GM12878 (cell line): ENCODE measurements around the gene NFAT5. TPM values are rescaled to one million over a fixed set of nuclear protein-coding genes. Genes with fewer than 3 reads are reported as not detected.

Experiments used
- ATAC-seq: fragments of 200-7000 bp; cut with Tn5 transposase; 3 replicates; pipeline ENCODE4 v1.9.1; 2020; ENCODE audit warnings: mild to moderate bottlenecking, moderate library complexity
- BruUV-seq: library from RNA; stranded (reverse); fragments of 400-500 nt; replicated peaks from 2 replicates; lab custom pipeline; 2021; lab: Mats Ljungman, UMichigan
- CTCF ChIA-PET: fragments of 300-600 bp; sonication (Branson Sonifier 250); formaldehyde crosslinking; extraction: SDS; loops from one replicate; lab custom pipeline; 2021; ENCODE audit warnings: inconsistent platforms; lab: Yijun Ruan, JAX
- POLR2A ChIA-PET: fragments of 350-600 bp; formaldehyde crosslinking; extraction: SDS; loops from one replicate; lab custom pipeline; 2021; ENCODE audit warnings: inconsistent platforms; lab: Charles Lee
- RAD21 ChIA-PET: fragments of 300-600 bp; sonication (Branson Sonifier 250); formaldehyde crosslinking; loops from one replicate; lab custom pipeline; 2023; ENCODE audit warnings: antibody characterized with exemption; ENCODE audit not compliant: unreplicated experiment; lab: Charles Lee
- SMC1A ChIA-PET: fragments of 300-600 bp; sonication (Branson Sonifier 250); formaldehyde crosslinking; loops from one replicate; lab custom pipeline; 2023; ENCODE audit not compliant: unreplicated experiment, uncharacterized antibody; lab: Charles Lee
- DNase-seq: peaks from one replicate; pipeline ENCODE4 v3.0.0-alpha.2; 2011; ENCODE audit warnings: low read depth, low spot score
- FAIRE-seq: peaks from 3 replicates; lab custom pipeline; 2011; peaks lifted over from hg19 to GRCh38; lab: Jason Lieb, UNC
- H2AFZ ChIP-seq: 2 replicates; pipeline ENCODE4 v1.6.0; 2011; ENCODE audit warnings: low read depth, low read length, control low read depth; ENCODE audit not compliant: control insufficient read depth
- H3K27ac ChIP-seq: 2 replicates; pipeline ENCODE4 v1.5.1; 2011; ENCODE audit warnings: control low read depth; ENCODE audit not compliant: control insufficient read depth, insufficient read depth
- H3K27me3 ChIP-seq, 2 experiments: replicated peaks in 1 of 2; 2 replicates each; pipeline versions ENCODE4 v1.6.0 to v1.6.1; 2011; ENCODE audit warnings: low read length in 1 of 2; ENCODE audit not compliant: control insufficient read depth in 2 of 2, insufficient read depth in 2 of 2
- H3K36me3 ChIP-seq, 2 experiments: 2 replicates each; pipeline ENCODE4 v1.5.1; 2011; ENCODE audit warnings: low read length in 1 of 2; ENCODE audit not compliant: control insufficient read depth in 2 of 2, insufficient read depth in 2 of 2
- H3K4me1 ChIP-seq: 2 replicates; pipeline ENCODE4 v1.6.1; 2011; ENCODE audit warnings: mild to moderate bottlenecking, low read length, moderate library complexity, mixed read lengths; ENCODE audit not compliant: control insufficient read depth, insufficient read depth
- H3K4me2 ChIP-seq: 2 replicates; pipeline ENCODE4 v1.6.0; 2011; ENCODE audit warnings: control low read depth; ENCODE audit not compliant: control insufficient read depth, insufficient read depth
- H3K4me3 ChIP-seq: fragments of 200-600 bp; sonication (generic); 2 replicates; pipeline ENCODE4 v1.5.1; 2016
- H3K79me2 ChIP-seq: 2 replicates; pipeline ENCODE4 v1.6.0; 2011; ENCODE audit warnings: low read length; ENCODE audit not compliant: control insufficient read depth, insufficient read depth
- H3K9ac ChIP-seq: 2 replicates; pipeline ENCODE4 v1.8.0; 2011; ENCODE audit warnings: low read length, control low read depth, mixed read lengths; ENCODE audit not compliant: control insufficient read depth, insufficient read depth
- H3K9me3 ChIP-seq: replicated peaks from 3 replicates; pipeline ENCODE4 v1.5.1; 2011; ENCODE audit warnings: mild to moderate bottlenecking, low read length; ENCODE audit not compliant: control insufficient read depth, insufficient read depth
- H4K20me1 ChIP-seq: 2 replicates; pipeline ENCODE4 v1.6.0; 2011; ENCODE audit not compliant: control insufficient read depth, insufficient read depth
- ASH2L ChIP-seq: fragments of 300-600, 200-600 bp; sonication (generic); IDR thresholded peaks from 2 replicates; pipeline ENCODE4 v1.6.1; 2017; ENCODE audit warnings: low read depth, mild to moderate bottlenecking, borderline replicate concordance
- CBX3 ChIP-seq: fragments of 200-600 bp; sonication (generic); IDR thresholded peaks from 2 replicates; pipeline ENCODE4 v1.6.1; 2016; ENCODE audit warnings: low read depth, borderline replicate concordance
- CHD4 ChIP-seq: fragments of 200-600 bp; sonication (generic); IDR thresholded peaks from 2 replicates; pipeline ENCODE4 v1.6.1; 2016; ENCODE audit warnings: mild to moderate bottlenecking
- DPF2 ChIP-seq: fragments of 450-650 bp; IDR thresholded peaks from 2 replicates; pipeline ENCODE4 v1.6.1; 2017; ENCODE audit warnings: mild to moderate bottlenecking
- FOXM1 ChIP-seq: IDR thresholded peaks from 2 replicates; pipeline ENCODE4 v1.6.1; 2012; ENCODE audit warnings: low read depth, mild to moderate bottlenecking, inconsistent platforms, low read length, moderate library complexity
- HDAC2 ChIP-seq: fragments of 200-600 bp; sonication (generic); IDR thresholded peaks from 2 replicates; pipeline ENCODE4 v1.6.1; 2017
- HDAC6 ChIP-seq: fragments of 200-600 bp; sonication (generic); IDR thresholded peaks from one replicate; pipeline ENCODE4 v1.8.0; 2017; ENCODE audit warnings: antibody characterized with exemption; ENCODE audit not compliant: unreplicated experiment
- JUND ChIP-seq: IDR thresholded peaks from 2 replicates; pipeline ENCODE4 v1.6.1; 2012; ENCODE audit warnings: low read depth, mild to moderate bottlenecking, low read length, improper control_type of control experiment, moderate library complexity
- KLF5 ChIP-seq: fragments of 450-650 bp; IDR thresholded peaks from 2 replicates; pipeline ENCODE4 v1.6.1; 2014; ENCODE audit warnings: mild to moderate bottlenecking; ENCODE audit not compliant: partially characterized antibody
- NFYB ChIP-seq: IDR thresholded peaks from 2 replicates; pipeline ENCODE4 v1.6.1; 2011; ENCODE audit warnings: low read depth, mild to moderate bottlenecking, low read length, improper control_type of control experiment, moderate library complexity; ENCODE audit not compliant: insufficient read depth
- RCOR1 ChIP-seq: conservative IDR thresholded peaks from 2 replicates; pipeline ENCODE4 v1.6.1; 2012; ENCODE audit warnings: low read depth, low read length, improper control_type of control experiment
- STAT1 ChIP-seq: fragments of 450-650 bp; conservative IDR thresholded peaks from 2 replicates; pipeline ENCODE4 v1.6.1; 2014; ENCODE audit warnings: antibody characterized with exemption, mild to moderate bottlenecking
- ZBED1 ChIP-seq: IDR thresholded peaks from 2 replicates; pipeline ENCODE4 v1.6.1; 2016; ENCODE audit warnings: borderline replicate concordance
- WGBS: methylation state at CpG from one replicate; pipeline ENCODE4 v1.1.6; 2016; ENCODE audit warnings: low lambda C conversion rate; ENCODE audit not compliant: insufficient replicate concordance, insufficient coverage; ENCODE audit errors: missing lambda C conversion rate; 5-methylcytosine and 5-hydroxymethylcytosine counted together
- in situ Hi-C: fragments of 300-500 bp; cut with MboI; formaldehyde crosslinking; loops from 9 replicates; pipeline ENCODE4 v1.14.3; 2018; ENCODE audit warnings: mixed read lengths
- intact Hi-C: fragments of 100-400 bp; cut with micrococcal nuclease; formaldehyde crosslinking; loops from one replicate; pipeline ENCODE4 v1.14.2; 2022; ENCODE audit not compliant: unreplicated experiment
- polyA plus RNA-seq, 11 experiments: library from polyadenylated mRNA; depleted of rRNA in 4 of 11; unstranded in 6 of 11; stranded (reverse) in 5 of 11; fragments of >200 nt; fragmentation: Nextera tagmentation in 4 of 11; fragmentation: Illumina TruSeq in 1 of 11; extraction: Ambion mirVana in 4 of 11; extraction: Trizol in 1 of 11; gene quantifications; 1 replicate in 1 of 11; 2 replicates in 10 of 11; pipeline versions ENCODE4 v1.2.1 to v1.2.3, GENCODE V29; 2011 to 2016; ENCODE audit warnings: inconsistent platforms in 2 of 11, missing spikeins in 2 of 11, low read depth in 1 of 11
- total RNA-seq, 4 experiments: library from RNA; depleted of rRNA in 3 of 4; stranded (reverse); fragments of >200 nt in 3 of 4; fragmentation: Illumina TruSeq in 1 of 4; extraction: Trizol in 1 of 4; gene quantifications; 2 replicates each; pipeline versions ENCODE4 v1.2.1 to v1.2.3, GENCODE V29; 2013 to 2021
- TF ChIP-seq, protein P1 (sequence below): IDR thresholded peaks from 2 replicates; pipeline ENCODE4 v1.6.1; 2011; ENCODE audit warnings: mild to moderate bottlenecking, low read depth, low read length, moderate library complexity; ENCODE audit not compliant: insufficient replicate concordance
- TF ChIP-seq, protein P2 (sequence below): IDR thresholded peaks from 2 replicates; pipeline ENCODE4 v1.6.1; 2012; ENCODE audit warnings: low read length, inconsistent platforms
- TF ChIP-seq, protein P3 (sequence below): fragments of 450-650 bp; IDR thresholded peaks from 2 replicates; pipeline ENCODE4 v1.6.1; 2017; ENCODE audit warnings: antibody characterized with exemption, mild to moderate bottlenecking, moderate library complexity

Gene NFAT5
- total and polyA plus RNA-seq, 10 of the 15 experiments (the other 5 are each of a cell fraction or from before 2014, with no cell fraction given) = 0.58 to 31.5 (median 12.7) TPM

DNA sequence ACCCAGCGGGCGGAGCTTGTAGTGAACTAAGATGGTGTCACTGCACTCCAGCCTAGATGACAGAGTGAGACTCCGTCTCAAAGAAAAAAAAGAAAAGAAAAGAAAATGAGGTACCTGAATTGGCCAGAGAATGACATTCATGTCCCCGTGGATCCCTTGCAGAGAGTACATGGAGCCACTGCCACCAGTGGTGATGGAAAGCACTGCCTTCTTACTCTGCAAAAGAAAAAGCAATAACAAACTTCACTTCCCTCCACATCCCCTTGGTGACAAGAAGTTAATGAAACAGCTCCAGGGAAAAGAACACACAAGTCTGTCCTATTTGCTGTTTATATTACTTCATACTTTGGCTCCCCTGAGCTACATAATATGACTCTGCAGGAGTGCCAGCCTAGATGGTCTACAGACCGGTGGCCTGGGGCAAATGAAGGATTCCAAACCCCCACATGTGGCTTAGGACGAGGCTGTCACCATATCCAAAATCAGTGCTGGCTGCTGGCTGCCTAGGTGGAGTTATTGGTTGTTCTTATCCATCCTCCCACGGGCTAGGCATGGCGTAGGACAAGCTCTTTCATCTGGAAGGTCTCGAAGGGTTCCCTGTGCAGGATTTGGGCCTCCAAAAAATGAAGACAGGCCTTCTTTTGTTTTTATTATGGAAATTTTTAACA lies 147.3 kb downstream of the NFAT5 start:
- H3K27me3 ChIP-seq = no peaks in the 10 kb centered on the region
- intact Hi-C loops = no loop called here
- no peak overlapping the region for H3K27ac ChIP-seq
- H2AFZ ChIP-seq = no peak overlapping the region
- DNase-seq (no peak), ATAC-seq (no peak), FAIRE-seq (no peak)
- TF ChIP-seq ZBED1 = no peak
- TF ChIP-seq CBX3 = no peak
- TF ChIP-seq DPF2 = no peak
- no peak for TF ChIP-seq JUND
- no peak for TF ChIP-seq FOXM1
- no peak for TF ChIP-seq NFYB
- no peak for TF ChIP-seq CHD4
- TF ChIP-seq, protein P1, sequence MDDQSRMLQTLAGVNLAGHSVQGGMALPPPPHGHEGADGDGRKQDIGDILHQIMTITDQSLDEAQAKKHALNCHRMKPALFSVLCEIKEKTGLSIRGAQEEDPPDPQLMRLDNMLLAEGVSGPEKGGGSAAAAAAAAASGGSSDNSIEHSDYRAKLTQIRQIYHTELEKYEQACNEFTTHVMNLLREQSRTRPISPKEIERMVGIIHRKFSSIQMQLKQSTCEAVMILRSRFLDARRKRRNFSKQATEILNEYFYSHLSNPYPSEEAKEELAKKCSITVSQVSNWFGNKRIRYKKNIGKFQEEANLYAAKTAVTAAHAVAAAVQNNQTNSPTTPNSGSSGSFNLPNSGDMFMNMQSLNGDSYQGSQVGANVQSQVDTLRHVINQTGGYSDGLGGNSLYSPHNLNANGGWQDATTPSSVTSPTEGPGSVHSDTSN = no peak
- no peak for TF ChIP-seq HDAC2
- TF ChIP-seq, protein P2, sequence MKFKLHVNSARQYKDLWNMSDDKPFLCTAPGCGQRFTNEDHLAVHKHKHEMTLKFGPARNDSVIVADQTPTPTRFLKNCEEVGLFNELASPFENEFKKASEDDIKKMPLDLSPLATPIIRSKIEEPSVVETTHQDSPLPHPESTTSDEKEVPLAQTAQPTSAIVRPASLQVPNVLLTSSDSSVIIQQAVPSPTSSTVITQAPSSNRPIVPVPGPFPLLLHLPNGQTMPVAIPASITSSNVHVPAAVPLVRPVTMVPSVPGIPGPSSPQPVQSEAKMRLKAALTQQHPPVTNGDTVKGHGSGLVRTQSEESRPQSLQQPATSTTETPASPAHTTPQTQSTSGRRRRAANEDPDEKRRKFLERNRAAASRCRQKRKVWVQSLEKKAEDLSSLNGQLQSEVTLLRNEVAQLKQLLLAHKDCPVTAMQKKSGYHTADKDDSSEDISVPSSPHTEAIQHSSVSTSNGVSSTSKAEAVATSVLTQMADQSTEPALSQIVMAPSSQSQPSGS = no peak
- no peak for TF ChIP-seq ASH2L
- no peak for TF ChIP-seq HDAC6
- TF ChIP-seq RCOR1 = no peak
- no peak for TF ChIP-seq STAT1
- TF ChIP-seq KLF5 = no peak
- TF ChIP-seq, protein P3, sequence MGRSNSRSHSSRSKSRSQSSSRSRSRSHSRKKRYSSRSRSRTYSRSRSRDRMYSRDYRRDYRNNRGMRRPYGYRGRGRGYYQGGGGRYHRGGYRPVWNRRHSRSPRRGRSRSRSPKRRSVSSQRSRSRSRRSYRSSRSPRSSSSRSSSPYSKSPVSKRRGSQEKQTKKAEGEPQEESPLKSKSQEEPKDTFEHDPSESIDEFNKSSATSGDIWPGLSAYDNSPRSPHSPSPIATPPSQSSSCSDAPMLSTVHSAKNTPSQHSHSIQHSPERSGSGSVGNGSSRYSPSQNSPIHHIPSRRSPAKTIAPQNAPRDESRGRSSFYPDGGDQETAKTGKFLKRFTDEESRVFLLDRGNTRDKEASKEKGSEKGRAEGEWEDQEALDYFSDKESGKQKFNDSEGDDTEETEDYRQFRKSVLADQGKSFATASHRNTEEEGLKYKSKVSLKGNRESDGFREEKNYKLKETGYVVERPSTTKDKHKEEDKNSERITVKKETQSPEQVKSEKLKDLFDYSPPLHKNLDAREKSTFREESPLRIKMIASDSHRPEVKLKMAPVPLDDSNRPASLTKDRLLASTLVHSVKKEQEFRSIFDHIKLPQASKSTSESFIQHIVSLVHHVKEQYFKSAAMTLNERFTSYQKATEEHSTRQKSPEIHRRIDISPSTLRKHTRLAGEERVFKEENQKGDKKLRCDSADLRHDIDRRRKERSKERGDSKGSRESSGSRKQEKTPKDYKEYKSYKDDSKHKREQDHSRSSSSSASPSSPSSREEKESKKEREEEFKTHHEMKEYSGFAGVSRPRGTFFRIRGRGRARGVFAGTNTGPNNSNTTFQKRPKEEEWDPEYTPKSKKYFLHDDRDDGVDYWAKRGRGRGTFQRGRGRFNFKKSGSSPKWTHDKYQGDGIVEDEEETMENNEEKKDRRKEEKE = no peak
- WGBS = 87% methylated on average over 9 of the region's 9 CpGs
- ChIA-PET POLR2A (interaction anchor here (0.9 kb wide), 1 partner anchor 41 kb away, joined by 4 read pairs; the partner anchor contains the start of gene NOB1), RAD21 (no interaction called here), SMC1A (interaction anchor here (1.2 kb wide), 1 partner anchor 41 kb away, joined by 4 read pairs; the partner anchor contains the start of gene NOB1), CTCF (interaction anchor here (0.7 to 7.6 kb wide), 2 partner anchors 41 to 217 kb away, joined by 4 to 95 read pairs; partner anchors contain the start of gene NOB1)
- in situ Hi-C loops = no loop called here
- no peak overlapping the region for H3K4me2 ChIP-seq
- no peaks in the 10 kb centered on the region for H3K79me2 ChIP-seq
- peaks cover 0 to 3% of the 10 kb centered on the region in 2 experiments; a peak in 2 of 4 replicates for H3K36me3 ChIP-seq
- no peaks in the 10 kb centered on the region for H4K20me1 ChIP-seq
- no peaks in the 10 kb centered on the region for H3K9me3 ChIP-seq
- BruUV-seq = no TSS peak
- no peaks in the 10 kb centered on the region for H3K4me1 ChIP-seq
- no peak overlapping the region for H3K4me3 ChIP-seq
- no peak overlapping the region for H3K9ac ChIP-seq
